HCT116 (cell line): ENCODE data around the gene ZNF302. TPM values are rescaled to one million over a fixed set of nuclear protein-coding genes. Genes with fewer than 3 reads are reported as not detected.

Experiments used
- ATAC-seq: fragments of 200-7000 bp; cut with Tn5 transposase; 2 replicates; pipeline ENCODE4 v1.9.1; 2020; ENCODE audit warnings: mild to moderate bottlenecking, moderate library complexity
- BruUV-seq: library from RNA; stranded (reverse); fragments of 400-500 nt; replicated peaks from 2 replicates; lab custom pipeline; 2021; lab: Mats Ljungman, UMichigan
- CTCF ChIA-PET: fragments of 300-600 bp; sonication (Branson Sonifier 250); formaldehyde crosslinking; loops from one replicate; lab custom pipeline; 2021; ENCODE audit warnings: antibody characterized with exemption; lab: Charles Lee
- POLR2A ChIA-PET: fragments of 300-600, 350-600 bp; sonication (Branson Sonifier 250); formaldehyde crosslinking; loops from one replicate; lab custom pipeline; 2021; ENCODE audit warnings: antibody characterized with exemption; lab: Charles Lee
- RAD21 ChIA-PET, 2 experiments: fragments of 300-600 bp; sonication (Branson Sonifier 250); formaldehyde crosslinking; loops; one replicate each; lab custom pipeline; 2023; ENCODE audit warnings: low total read pairs in 2 of 2; ENCODE audit not compliant: uncharacterized antibody in 2 of 2, unreplicated experiment in 2 of 2, low non-redundant PET in 1 of 2; lab: Charles Lee
- DNase-seq: peaks from one replicate; pipeline ENCODE4 v3.0.0-alpha.2; 2010; ENCODE audit warnings: low read depth, low spot score
- H2AFZ ChIP-seq: fragments of 200-600 bp; shearing (Covaris generic), sonication (generic); 2 replicates; pipeline ENCODE4 v1.6.1; 2017; ENCODE audit warnings: low read depth, mixed run types, mixed read lengths, antibody characterized with exemption, low read length; ENCODE audit not compliant: poor library complexity, severe bottlenecking
- H3K27ac ChIP-seq: 2 replicates; pipeline ENCODE4 v1.5.1; 2012; ENCODE audit warnings: low read depth, low read length
- H3K27me3 ChIP-seq: fragments of 200-600 bp; sonication (generic); 2 replicates; pipeline ENCODE4 v1.6.1; 2016; ENCODE audit warnings: mixed run types, low read length, mixed read lengths; ENCODE audit not compliant: insufficient read depth
- H3K36me3 ChIP-seq, 2 experiments: fragments of 200-500 bp in 1 of 2; fragments of 200-600 bp in 1 of 2; sonication (Bioruptor generic) in 1 of 2; sonication (generic) in 1 of 2; 2 replicates each; pipeline versions ENCODE4 v1.5.1 to v1.6.1; 2014 to 2016; ENCODE audit warnings: low read length in 2 of 2, inconsistent platforms in 1 of 2, mixed read lengths in 1 of 2, mixed run types in 1 of 2; ENCODE audit not compliant: insufficient read depth in 2 of 2, control insufficient read depth in 1 of 2
- H3K4me1 ChIP-seq, 2 experiments: fragments of 200-600 bp in 1 of 2; sonication (generic) in 1 of 2; 2 replicates each; pipeline versions ENCODE4 v1.5.1 to v1.6.1; 2012 to 2017; ENCODE audit warnings: low read length in 2 of 2, inconsistent platforms in 1 of 2, mild to moderate bottlenecking in 1 of 2, mixed read lengths in 1 of 2, mixed run types in 1 of 2, moderate library complexity in 1 of 2; ENCODE audit not compliant: insufficient read depth in 2 of 2, control insufficient read depth in 1 of 2
- H3K4me2 ChIP-seq: fragments of 200-600 bp; sonication (generic); 2 replicates; pipeline ENCODE4 v1.6.1; 2017; ENCODE audit warnings: mixed run types, low read length, mixed read lengths
- H3K4me3 ChIP-seq, 2 experiments: fragments of 200-600 bp in 1 of 2; sonication (generic) in 1 of 2; replicated peaks in 1 of 2; 2 replicates each; pipeline ENCODE4 v1.5.1; 2011 to 2016; ENCODE audit warnings: low read length in 2 of 2, control low read depth in 1 of 2, low read depth in 1 of 2, mild to moderate bottlenecking in 1 of 2, mixed read lengths in 1 of 2, mixed run types in 1 of 2
- H3K79me2 ChIP-seq: fragments of 200-600 bp; sonication (generic); 2 replicates; pipeline ENCODE4 v1.6.1; 2017; ENCODE audit warnings: mild to moderate bottlenecking, mixed run types, low read length, moderate library complexity, mixed read lengths; ENCODE audit not compliant: insufficient read depth
- H3K9ac ChIP-seq: fragments of 200-600 bp; sonication (generic); 2 replicates; pipeline ENCODE4 v1.6.1; 2016; ENCODE audit warnings: low read length, mixed read lengths
- H3K9me2 ChIP-seq: fragments of 200-600 bp; sonication (generic), shearing (Covaris generic); 2 replicates; pipeline ENCODE4 v1.6.1; 2017; ENCODE audit warnings: mixed run types, mild to moderate bottlenecking, moderate library complexity; ENCODE audit not compliant: insufficient read depth
- H3K9me3 ChIP-seq, 2 experiments: fragments of 200-500 bp in 1 of 2; fragments of 200-600 bp in 1 of 2; sonication (Bioruptor generic) in 1 of 2; sonication (generic) in 1 of 2; 2 replicates each; pipeline ENCODE4 v1.6.1; 2014 to 2017; ENCODE audit warnings: low read length in 2 of 2, mixed read lengths in 2 of 2, inconsistent platforms in 1 of 2, low read depth in 1 of 2, mild to moderate bottlenecking in 1 of 2, mixed run types in 1 of 2, moderate library complexity in 1 of 2; ENCODE audit not compliant: control insufficient read depth in 1 of 2, insufficient read depth in 1 of 2
- H4K20me1 ChIP-seq: fragments of 200-600 bp; sonication (generic), shearing (Covaris generic); 2 replicates; pipeline ENCODE4 v1.6.1; 2017; ENCODE audit warnings: mixed run types, mild to moderate bottlenecking, moderate library complexity; ENCODE audit not compliant: insufficient read depth
- CBX3 ChIP-seq: IDR thresholded peaks from 2 replicates; pipeline ENCODE4 v1.6.1; 2012; ENCODE audit warnings: low read depth
- CEBPB ChIP-seq: IDR thresholded peaks from 2 replicates; pipeline ENCODE4 v1.6.1; 2012; ENCODE audit warnings: low read depth
- FOSL1 ChIP-seq: IDR thresholded peaks from 2 replicates; pipeline ENCODE4 v1.6.1; 2012; ENCODE audit warnings: low read depth
- POLR2A ChIP-seq: IDR thresholded peaks from 2 replicates; pipeline ENCODE4 v1.7.0; 2011; ENCODE audit warnings: borderline replicate concordance; ENCODE audit not compliant: insufficient read depth, insufficient read length; ENCODE audit errors: extremely low read depth
- POLR2AphosphoS5 ChIP-seq: IDR thresholded peaks from 2 replicates; pipeline ENCODE4 v1.6.1; 2011; ENCODE audit warnings: mild to moderate bottlenecking, low read depth, low read length, moderate library complexity
- SIN3A ChIP-seq: IDR thresholded peaks from 2 replicates; pipeline ENCODE4 v1.6.1; 2012; ENCODE audit warnings: low read depth
- SRF ChIP-seq: IDR thresholded peaks from 2 replicates; pipeline ENCODE4 v1.6.1; 2012; ENCODE audit warnings: low read depth
- YY1 ChIP-seq: IDR thresholded peaks from 2 replicates; pipeline ENCODE4 v1.6.1; 2011; ENCODE audit warnings: low read length, low read depth, moderate library complexity, mild to moderate bottlenecking; ENCODE audit not compliant: insufficient replicate concordance; ENCODE audit errors: extremely low read depth
- ZFX ChIP-seq: fragments of 450-650 bp; IDR thresholded peaks from 2 replicates; pipeline ENCODE4 v1.6.1; 2017
- ZNF274 ChIP-seq: fragments of 200-500 bp; sonication (Bioruptor generic); IDR thresholded peaks from 2 replicates; pipeline ENCODE4 v1.6.1; 2014; ENCODE audit warnings: mild to moderate bottlenecking, low read depth, low read length, inconsistent platforms
- intact Hi-C: fragments of 100-400 bp; cut with micrococcal nuclease; formaldehyde crosslinking; loops from 2 replicates; pipeline ENCODE4 v1.10.0; 2022
- total RNA-seq: library from RNA; stranded (reverse); gene quantifications from one replicate; pipeline ENCODE4 v1.2.1, GENCODE V29; 2021; ENCODE audit not compliant: unreplicated experiment

ZNF302 gene
- total RNA-seq, 1 experiment from 2014 or later = 9.9 TPM

DNA sequence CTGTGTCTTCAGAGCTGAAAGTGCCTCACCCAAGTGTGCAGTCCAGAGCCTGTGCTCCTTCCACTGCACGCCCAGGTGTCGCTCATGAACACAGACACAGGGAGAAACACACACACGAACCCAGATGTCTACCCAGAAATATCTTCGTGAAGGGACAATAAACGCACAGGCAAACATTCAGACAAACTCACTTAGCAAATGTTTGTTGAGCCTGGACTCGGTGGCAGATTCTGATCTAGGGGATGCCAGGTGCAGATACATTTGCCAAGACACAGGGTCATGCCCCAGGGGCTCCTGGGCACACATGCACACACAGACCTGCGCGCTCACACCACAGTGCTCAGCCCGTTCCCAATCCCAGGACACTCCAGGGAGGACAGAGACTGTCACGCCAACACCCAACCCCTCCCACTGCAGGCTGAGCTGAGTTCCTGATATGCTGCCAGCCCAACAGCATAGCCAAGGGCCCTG, 32.5 kb upstream of the ZNF302 start:
- H3K27ac ChIP-seq = no peak overlapping the region
- H3K27me3 ChIP-seq = no peaks in the 10 kb centered on the region
- no peaks in the 10 kb centered on the region for H3K9me3 ChIP-seq
- H2AFZ ChIP-seq = no peak overlapping the region
- peaks cover 3 to 11% of the 10 kb centered on the region in 2 experiments; a peak in 3 of 4 replicates for H3K4me1 ChIP-seq
- DNase-seq (no peak), ATAC-seq (no peak)
- RAD21 ChIA-PET = no interaction called here
- no peaks in the 10 kb centered on the region for H3K9me2 ChIP-seq
- BruUV-seq = no TSS peak
- CTCF ChIA-PET = no interaction called here
- no peaks in the 10 kb centered on the region for H3K79me2 ChIP-seq
- H4K20me1 ChIP-seq = no peaks in the 10 kb centered on the region
- TF ChIP-seq ZFX (no peak), CEBPB (no peak), FOSL1 (no peak), YY1 (no peak), POLR2A (no peak), CBX3 (no peak), SIN3A (no peak), POLR2AphosphoS5 (no peak), ZNF274 (no peak)
- TF ChIP-seq, all 23 proteins: peak for 0
- intact Hi-C loops = no loop called here
- POLR2A ChIA-PET = no interaction called here
- Histone ChIP-seq H3K4me2 (no peak overlapping the region), H3K9ac (no peak overlapping the region), H3K4me3 (no peak overlapping the region), H3K36me3 (no peaks in the 10 kb centered on the region)

DNA sequence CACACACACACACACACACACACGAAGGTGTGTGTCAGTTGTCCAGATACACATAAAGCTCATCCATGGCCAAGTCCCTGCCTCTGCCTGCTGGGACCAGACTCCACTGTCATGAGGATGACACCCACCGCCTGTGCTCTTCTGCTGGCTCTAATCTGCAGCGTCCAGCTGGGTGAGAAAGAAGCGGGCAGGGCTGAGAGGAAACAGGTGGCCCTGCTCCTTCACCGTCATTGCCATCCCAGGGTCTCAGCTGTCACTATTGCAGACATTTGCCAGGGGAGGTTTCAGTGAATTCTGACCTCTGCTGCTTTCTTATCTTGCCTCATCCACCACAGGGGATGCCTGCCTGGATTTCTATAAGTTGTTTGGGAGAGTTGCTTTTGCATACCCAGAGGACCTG, 31.9 kb upstream of the ZNF302 start:
- BruUV-seq = no TSS peak
- Histone ChIP-seq H3K4me1 (peaks cover 3 to 17% of the 10 kb centered on the region in 2 experiments; a peak in 3 of 4 replicates), H3K27ac (no peak overlapping the region), H3K4me2 (no peak overlapping the region), H4K20me1 (no peaks in the 10 kb centered on the region), H3K79me2 (no peaks in the 10 kb centered on the region), H3K4me3 (no peak overlapping the region), H3K9me3 (no peaks in the 10 kb centered on the region), H3K27me3 (no peaks in the 10 kb centered on the region), H3K9me2 (no peaks in the 10 kb centered on the region), H3K9ac (no peak overlapping the region), H2AFZ (no peak overlapping the region), H3K36me3 (no peaks in the 10 kb centered on the region)
- ChIA-PET CTCF (no interaction called here), RAD21 (no interaction called here), POLR2A (no interaction called here)
- ATAC-seq (no peak), DNase-seq (no peak)
- TF ChIP-seq SRF (no peak), ZFX (no peak)
- intact Hi-C loops = no loop called here
